ENCODE measurements around the gene SMAP1. TPM values are rescaled to one million over a fixed set of nuclear protein-coding genes. Genes with fewer than 3 reads are reported as not detected.

The SMAP1 gene
- total RNA-seq, 1 donor from 2014 or later: 40.4 TPM

DNA sequence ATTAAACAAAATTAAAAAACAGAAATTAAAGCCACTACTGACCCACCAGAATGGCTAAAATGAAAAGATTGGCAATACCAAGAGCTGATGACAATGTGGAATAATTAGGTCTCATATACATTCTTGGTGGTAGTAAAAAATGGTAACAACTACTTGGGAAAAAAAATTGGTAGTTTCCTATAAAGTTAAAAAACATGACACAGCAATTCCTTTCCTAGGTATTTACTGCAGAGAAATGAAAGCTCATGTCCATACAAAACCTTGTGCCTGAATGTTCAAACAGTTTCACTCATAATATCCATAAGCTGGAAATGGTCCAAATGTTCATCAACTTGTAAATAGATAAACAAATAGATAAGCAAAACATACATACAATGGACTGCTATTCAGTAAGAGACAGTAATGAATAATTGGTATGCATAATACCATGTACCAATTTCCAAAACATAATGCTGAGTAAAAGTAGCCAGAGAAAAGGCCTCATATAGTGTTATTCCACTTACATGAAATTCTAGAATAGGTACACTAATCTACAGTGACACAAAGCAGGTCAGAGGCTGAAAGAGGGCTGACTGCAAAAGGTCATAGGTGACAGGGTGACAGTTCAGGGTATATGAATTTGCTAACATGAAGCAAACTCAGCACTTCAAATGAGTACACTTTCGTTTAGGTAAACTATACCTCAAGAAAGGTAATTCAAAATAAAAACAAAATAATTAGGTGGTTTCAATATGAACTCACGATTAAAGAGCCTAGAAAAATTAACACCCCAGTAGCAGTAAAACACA lies 236.2 kb downstream of the SMAP1 start:
- DNase-seq (ENCODE audit: low spot score): no peak
- Mint-ChIP-seq H3K27me3 (ENCODE audit: unreplicated experiment) (no peaks in the 10 kb centered on the region), H3K36me3 (ENCODE audit: low read depth, unreplicated experiment) (no peaks in the 10 kb centered on the region), H3K27ac (ENCODE audit: unreplicated experiment) (no peak overlapping the region), H3K9me3 (ENCODE audit: unreplicated experiment) (no peaks in the 10 kb centered on the region), H3K4me3 (ENCODE audit: unreplicated experiment) (no peak overlapping the region), H3K4me1 (ENCODE audit: unreplicated experiment) (no peaks in the 10 kb centered on the region)
- TF ChIP-seq, protein P1, sequence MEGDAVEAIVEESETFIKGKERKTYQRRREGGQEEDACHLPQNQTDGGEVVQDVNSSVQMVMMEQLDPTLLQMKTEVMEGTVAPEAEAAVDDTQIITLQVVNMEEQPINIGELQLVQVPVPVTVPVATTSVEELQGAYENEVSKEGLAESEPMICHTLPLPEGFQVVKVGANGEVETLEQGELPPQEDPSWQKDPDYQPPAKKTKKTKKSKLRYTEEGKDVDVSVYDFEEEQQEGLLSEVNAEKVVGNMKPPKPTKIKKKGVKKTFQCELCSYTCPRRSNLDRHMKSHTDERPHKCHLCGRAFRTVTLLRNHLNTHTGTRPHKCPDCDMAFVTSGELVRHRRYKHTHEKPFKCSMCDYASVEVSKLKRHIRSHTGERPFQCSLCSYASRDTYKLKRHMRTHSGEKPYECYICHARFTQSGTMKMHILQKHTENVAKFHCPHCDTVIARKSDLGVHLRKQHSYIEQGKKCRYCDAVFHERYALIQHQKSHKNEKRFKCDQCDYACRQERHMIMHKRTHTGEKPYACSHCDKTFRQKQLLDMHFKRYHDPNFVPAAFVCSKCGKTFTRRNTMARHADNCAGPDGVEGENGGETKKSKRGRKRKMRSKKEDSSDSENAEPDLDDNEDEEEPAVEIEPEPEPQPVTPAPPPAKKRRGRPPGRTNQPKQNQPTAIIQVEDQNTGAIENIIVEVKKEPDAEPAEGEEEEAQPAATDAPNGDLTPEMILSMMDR (IDR thresholded peaks at IDR 0.05; ENCODE audit: unreplicated experiment): no peak

DNA sequence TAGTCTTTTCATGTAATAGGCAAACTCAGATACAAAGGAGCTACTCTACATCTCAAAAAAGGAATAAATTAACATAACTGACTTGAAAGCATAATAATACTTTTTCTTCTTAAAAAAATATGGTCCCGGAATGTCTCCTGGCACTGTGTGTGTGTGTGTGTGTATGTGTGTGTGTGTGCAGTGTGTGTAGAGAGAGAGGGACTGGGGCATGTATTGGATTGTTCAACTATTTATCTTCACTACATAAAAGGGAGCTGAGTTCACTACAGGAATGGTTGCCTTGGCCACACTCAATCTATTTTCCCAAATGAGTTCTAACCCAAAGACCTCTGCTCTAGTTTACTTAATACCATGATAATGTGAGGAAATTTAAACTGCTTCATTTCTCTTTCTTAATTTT lies 238.1 kb downstream of the SMAP1 start:
- no peak for DNase-seq (ENCODE audit: low spot score)
- H3K4me3 Mint-ChIP-seq (ENCODE audit: unreplicated experiment): no peak overlapping the region
- TF ChIP-seq, protein P1 (IDR thresholded peaks at IDR 0.05; ENCODE audit: unreplicated experiment): no peak
- no peaks in the 10 kb centered on the region for H3K36me3 Mint-ChIP-seq (ENCODE audit: low read depth, unreplicated experiment)
- H3K9me3 Mint-ChIP-seq (ENCODE audit: unreplicated experiment): no peaks in the 10 kb centered on the region
- peaks cover 3% of the 10 kb centered on the region for H3K27me3 Mint-ChIP-seq (ENCODE audit: unreplicated experiment)
- no peak overlapping the region for H3K27ac Mint-ChIP-seq (ENCODE audit: unreplicated experiment)
- H3K4me1 Mint-ChIP-seq (ENCODE audit: unreplicated experiment): no peaks in the 10 kb centered on the region

Other genes with a start within 250 kb of the SMAP1 start
- 10.5 TPM for gene SDHAF4, start 101.0 kb upstream of the SMAP1 start, total RNA-seq (ENCODE audit: unreplicated experiment)